ENCODE results near the gene KLHL29. TPM values are rescaled to one million over a fixed set of nuclear protein-coding genes. Genes with fewer than 3 reads are reported as not detected.

KLHL29 gene
- total RNA-seq, 2 donors from 2014 or later, result 2.9 to 4.6 TPM

DNA sequence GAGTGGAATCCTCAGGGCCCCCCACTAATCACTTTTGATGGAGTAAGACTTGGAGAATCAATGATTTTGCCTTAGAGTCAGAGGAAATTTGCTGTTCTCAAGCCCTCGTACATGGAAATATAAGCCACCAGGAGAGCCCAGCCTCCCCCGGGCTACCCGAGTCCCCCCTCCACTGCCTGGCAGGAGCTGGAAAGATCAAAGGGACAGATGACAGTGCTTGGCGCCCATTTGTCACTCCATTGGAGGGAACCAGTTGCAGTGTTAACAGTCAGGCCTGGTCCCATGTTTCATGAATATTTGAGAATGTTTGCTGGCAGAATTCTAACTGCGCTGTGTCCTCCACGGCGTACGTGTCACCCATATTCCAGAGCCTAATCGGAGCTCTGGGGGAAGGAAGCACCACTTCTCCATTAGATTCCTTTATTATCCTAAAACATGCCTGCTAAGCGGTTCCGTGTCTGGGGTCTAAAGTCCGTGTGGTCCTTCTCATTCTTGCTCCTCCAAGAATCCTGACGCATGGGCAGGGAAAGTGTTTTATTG lies 202.4 kb downstream of the KLHL29 start:
- intact Hi-C loops (cut with DNase I, micrococcal nuclease), result no loop called here
- ATAC-seq, result no peak
- no peak for DNase-seq

DNA sequence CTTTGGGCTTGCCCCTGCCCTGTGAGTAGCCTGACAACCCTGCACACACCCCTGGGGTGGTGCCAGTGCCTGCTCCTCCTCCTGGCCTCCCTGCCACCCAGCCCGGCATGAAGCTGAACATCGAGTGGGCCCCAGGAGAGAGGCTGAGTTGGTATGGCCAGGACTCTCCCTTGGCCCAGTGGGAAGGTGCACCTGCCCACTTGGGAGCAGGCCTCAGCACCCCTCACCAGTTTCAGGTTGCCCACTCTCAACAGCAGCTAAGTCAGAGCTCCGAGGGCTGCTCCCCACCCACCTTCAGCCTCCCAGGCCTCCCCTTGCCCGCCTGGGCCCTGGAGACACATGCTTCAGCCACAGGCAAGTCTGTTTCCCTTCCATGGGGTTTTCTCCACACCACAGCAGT lies 203.1 kb downstream of the KLHL29 start:
- no peak for ATAC-seq
- intact Hi-C loops (cut with DNase I, micrococcal nuclease), result no loop called here
- DNase-seq, result no peak

DNA sequence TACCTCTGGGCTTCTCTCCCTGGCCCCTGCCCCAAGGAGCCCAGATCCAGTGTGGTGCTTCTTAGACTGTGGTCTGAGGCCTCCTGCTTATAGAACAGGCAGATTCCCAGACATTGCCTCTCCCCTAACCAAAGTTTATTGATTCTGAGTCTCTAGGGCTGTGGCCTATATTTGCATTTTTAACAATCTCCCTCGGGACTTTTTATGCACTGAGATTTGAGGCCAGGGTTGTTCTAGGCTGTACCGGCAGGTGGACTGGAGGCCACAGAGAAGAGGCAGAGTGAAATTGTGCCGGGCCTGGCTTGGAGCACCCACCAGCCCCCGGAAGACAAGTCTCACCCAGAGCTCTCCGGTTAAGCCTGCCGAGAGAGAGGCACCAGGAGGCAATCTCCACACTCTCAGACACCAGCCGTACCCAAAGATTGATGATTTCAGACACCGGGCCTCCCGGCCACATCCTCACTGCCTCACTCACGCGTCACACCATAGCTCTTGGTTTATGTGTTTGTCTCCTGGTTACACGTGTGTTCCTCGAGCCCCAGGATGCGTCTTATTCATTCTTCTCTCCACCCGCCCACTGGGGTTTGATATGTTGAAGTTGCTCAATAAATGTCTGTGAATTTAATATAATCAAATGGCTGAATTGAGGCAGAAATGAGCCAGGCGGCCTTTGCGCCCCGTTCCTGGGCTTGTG lies 203.7 kb downstream of the KLHL29 start:
- intact Hi-C loops (cut with DNase I, micrococcal nuclease), result no loop called here
- ATAC-seq (no peak), DNase-seq (no peak)

DNA sequence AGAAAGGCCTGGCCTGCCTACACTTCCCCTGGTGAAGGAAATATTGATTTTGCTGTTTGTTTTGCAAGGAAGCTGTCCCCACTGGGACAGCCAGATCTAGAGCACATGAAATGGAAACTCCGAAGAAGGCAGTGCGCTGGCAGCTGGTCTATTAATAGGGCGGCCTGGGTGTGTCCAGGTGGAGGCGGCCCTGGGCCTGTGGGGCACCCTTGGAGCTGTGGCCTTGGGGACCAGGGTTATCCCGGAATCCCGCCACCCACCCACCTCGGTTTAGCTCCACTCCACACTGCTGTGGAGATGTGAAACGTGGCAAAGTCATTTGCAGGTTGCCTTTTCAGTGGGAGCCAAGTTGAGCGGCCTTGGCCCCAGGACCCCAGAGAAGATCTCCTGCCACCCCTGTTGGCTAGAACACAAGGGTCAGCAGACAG lies 204.3 kb downstream of the KLHL29 start:
- DNase-seq, result no peak
- intact Hi-C loops (cut with DNase I, micrococcal nuclease), result no loop called here
- ATAC-seq, result no peak

DNA sequence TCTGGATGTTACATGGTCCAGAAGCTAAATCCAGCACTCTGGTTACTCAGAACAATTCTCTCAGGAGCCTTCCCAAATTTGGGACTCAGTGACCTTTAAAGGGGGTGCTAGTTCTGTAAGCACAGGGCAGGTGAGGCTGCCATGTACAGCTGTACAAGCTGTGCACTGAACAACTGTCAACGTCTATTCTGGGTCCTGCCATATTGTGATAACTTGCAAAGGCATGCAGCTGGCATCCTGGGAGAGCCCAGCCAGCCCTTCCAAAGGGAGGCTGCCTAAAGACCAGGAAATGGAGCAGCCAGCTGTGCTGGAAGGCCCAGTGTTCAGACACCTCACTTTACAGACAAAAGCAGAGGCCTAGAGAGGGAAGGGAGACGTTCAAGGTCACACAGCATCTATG lies 204.8 kb downstream of the KLHL29 start:
- ATAC-seq (no peak), DNase-seq (no peak)
- intact Hi-C loops (cut with DNase I, micrococcal nuclease), result no loop called here

DNA sequence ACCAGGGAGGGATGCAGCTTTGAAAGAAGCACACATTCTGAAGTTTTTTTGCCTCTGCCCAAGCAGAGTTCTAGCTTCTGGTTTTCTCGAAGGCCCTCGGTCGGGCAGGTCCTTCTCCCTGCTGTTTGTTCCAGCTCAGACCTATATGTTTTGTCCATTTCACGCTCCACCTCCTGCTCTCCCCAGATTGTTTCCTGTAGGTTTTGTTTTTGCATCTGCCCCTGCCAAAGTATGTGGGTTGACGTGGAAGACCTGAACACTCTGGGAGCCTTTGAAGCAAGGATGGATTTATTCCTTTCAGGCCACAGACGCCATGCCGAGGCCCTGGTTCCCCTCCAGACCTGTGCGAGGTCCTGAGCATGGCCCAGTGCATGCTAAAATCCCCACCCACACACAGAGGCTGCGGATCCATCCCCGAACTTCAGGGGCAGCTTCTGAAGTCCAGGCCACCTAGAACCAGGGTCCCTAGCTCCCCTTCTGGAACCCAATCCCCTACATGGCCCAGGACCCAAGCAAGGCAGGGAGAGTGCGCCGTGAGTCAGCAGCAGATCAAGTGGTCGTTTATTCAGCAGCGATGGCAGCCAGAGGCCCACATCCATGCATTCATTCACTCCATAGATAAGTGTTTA lies 205.4 kb downstream of the KLHL29 start:
- intact Hi-C loops (cut with DNase I, micrococcal nuclease), result no loop called here
- ATAC-seq (no peak), DNase-seq (no peak)

DNA sequence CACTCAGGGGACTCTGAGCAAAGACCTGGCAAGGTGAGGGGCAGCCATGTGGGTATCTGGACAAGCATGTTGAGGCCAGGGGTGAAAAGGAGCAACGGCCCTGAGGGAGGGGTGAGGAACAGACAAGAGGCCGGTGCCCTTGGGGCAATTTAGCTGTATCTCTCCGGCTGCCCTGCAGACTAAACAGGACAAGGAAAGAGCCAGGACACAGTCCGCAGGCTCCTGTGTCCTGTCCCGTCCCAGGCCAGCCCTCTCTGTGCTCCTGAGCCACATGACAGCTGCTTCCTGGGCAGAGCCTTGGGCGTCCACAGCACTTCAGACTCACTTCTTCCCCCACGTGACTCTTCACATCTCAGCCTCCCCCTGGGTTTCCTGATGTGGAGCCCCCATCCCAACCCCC lies 206.1 kb downstream of the KLHL29 start:
- no peak for ATAC-seq

DNA sequence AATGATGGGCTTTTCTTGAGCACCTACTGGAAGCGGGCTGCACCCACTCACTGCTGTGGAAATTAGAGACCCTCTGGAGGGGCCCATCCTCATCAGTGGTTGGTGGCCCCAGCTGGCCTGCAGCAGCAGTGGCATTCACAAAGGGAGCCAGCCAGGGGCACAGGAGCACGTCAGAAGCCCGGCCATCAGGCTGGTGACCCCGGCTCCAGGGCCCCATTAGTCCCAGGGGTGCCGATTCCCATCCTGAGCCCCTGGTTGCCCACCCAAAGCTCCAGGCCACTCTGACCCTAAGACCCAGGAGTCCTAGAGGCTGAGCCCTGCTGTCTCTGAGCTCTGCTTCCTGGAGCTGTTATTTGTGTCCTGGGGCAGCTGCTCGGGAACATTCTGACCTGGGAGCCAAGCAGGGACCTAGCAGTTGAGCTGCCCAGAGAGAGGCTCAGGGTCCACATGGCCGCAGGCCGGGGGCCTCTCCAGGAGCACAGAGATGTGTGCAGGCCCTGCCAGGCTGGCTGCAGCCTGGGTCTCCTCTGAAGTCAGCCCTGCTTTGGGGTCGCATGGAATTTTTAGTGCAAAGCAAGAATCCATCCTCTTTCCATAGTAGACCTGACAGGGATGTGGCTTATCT lies 207.2 kb downstream of the KLHL29 start:
- DNase-seq, result no peak

More for the DNA sequence above, 206.1 kb downstream of the KLHL29 start:
- DNase-seq, result no peak
- intact Hi-C loops (cut with DNase I, micrococcal nuclease), result no loop called here

DNA sequence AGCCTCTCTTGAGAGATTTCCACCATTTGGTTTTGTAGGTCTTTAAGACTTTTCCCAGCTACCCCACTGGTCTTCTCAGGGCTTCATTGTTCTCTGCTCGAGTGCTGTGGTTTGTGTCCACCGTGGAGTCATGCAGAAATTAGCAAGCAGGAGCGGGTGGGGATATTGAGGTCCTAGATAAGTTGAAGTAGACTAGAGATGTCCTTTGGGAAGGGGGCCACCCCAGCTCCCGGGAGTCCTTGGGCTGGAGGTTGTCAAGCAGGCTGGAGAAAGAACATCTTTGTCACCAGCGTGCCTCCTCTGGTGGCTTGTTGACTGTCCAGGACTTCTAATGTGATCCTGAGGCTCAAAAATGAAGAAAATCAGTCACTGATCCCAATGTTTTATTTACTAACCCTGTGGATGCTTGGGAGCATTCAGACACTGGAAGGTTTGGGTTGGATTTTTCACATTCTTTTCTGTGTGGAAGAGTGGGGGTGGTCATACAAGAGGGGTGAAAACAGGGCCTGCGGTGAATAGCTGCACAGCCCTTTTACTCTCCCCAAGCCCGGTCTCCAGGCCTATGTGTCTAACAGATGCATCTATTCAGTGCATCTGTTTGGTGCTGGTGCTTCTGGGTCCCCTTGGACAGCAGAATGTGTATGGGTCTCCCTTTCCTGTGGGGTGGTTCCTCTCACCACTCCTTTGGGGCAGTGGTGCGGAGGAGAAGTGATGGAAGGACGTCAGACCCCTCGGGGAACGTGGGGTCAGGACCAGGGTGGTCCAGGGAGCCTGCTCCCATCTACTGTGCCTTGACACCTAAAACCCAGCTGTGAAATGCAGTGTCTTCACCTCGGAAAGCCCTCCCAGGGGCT lies 208.1 kb downstream of the KLHL29 start:
- intact Hi-C loops (cut with DNase I, micrococcal nuclease), result no loop called here
- DNase-seq, result no peak
- ATAC-seq, result no peak

More for the DNA sequence above, 207.2 kb downstream of the KLHL29 start:
- ATAC-seq, result no peak
- intact Hi-C loops (cut with DNase I, micrococcal nuclease), result no loop called here

DNA sequence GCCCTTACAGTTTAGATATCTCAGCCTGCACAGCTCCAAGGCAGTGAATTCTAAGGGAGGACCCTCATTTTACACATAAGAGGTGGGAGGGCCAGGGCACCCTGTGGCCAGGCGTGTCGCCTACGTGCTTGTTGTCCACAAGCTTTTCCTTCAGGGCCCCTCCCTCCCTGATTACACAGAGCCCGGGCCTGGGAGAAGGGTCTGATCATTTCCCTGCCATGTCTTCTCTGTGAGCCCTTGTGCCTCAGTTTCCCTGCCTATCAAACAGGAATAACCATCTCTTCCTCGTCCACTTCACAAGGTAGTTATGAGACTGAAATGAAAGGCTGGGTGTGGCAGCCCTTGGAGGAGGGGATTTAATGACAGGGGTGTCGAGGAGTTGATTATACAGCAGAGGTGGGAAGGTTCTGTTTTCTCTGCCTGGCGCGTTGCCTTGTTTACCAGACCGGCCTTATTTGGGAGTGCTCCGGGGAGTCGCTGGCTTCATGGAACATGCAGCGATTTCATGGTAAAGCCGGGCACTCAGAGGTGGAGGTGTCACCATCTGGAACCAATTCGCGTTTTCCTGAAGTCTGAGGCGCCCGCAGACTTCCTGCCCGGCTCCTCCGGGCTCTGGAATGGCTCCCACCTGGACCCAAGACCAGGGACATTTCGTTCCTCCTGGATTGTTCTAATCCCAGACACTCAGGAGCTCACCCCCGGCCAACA lies 208.9 kb downstream of the KLHL29 start:
- DNase-seq (peak; percentile 27 to 66), ATAC-seq (peak; percentile 78)
- intact Hi-C loops (cut with DNase I, micrococcal nuclease), result no loop called here

DNA sequence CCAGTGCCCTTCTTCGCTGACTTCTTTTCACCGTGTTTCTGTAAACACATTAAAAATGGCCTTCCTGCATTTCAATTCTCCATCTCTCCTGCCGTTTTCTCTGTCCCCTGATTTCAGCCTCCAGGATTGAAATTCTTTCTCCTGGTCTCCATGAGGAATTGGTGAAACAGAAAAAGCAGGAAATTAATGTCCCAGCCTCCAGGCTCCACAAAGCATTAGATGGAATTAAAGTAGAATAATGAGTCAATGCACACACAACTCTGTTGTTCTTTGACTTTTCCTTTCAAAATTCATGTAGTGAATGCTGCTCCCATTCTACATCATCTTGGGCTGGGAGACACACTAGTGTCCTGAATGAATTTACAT lies 209.5 kb downstream of the KLHL29 start:
- ATAC-seq, result no peak
- DNase-seq, result no peak
- intact Hi-C loops (cut with DNase I, micrococcal nuclease), result no loop called here

DNA sequence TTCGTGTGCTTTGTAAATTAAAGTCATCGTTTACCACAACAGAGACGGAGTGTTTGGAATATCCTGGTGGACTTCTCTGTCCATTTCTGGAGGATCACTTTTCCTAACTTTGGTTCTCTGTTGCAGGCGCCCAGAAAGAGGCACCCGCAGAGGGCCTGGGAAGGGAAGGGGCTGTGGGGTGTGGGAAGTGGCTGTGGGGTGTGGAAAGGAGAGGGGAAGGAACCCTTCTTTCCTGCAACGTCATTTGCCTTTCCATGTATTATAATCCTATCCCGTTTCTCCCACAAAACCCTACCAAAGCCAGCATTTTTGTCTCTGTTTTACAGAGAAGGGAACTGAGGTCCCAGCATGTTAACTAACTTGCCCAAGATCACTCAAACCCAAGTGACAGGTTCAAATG lies 210.0 kb downstream of the KLHL29 start:
- ATAC-seq (no peak), DNase-seq (no peak)
- intact Hi-C loops (cut with DNase I, micrococcal nuclease), result no loop called here

DNA sequence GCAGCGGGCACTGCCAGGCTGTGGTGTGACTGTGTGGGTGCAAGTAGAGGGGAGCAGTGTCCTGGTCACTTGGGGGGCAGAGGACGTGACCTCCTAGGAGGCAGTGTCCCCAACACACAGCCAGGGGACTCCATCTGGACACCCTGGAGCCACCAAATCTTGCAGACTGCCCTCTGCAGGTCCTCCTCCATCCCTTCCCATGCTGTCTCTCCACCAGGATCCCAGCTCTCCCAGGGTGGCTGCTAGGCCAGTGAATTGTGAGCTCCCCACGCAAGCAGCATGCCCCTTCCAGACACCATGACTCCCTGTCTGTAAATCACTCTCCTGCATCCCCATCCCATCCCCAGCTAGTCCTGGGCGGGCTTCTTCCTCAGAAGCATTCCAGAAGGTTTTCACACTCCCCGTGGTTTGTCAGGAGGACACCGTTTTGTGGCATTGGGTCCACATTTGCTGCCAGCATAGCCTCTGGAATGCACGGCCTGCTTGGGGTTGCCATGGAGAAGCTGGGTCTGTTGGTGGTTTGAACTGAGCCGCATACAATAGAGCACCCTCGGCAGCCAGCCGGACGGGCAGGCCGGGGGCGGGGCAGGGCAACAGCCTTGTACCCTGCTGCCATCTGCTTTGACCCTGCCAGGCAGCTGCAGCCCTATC lies 210.7 kb downstream of the KLHL29 start:
- ATAC-seq, result peak; percentile 48
- intact Hi-C loops (cut with DNase I, micrococcal nuclease), result no loop called here
- DNase-seq, result no peak

DNA sequence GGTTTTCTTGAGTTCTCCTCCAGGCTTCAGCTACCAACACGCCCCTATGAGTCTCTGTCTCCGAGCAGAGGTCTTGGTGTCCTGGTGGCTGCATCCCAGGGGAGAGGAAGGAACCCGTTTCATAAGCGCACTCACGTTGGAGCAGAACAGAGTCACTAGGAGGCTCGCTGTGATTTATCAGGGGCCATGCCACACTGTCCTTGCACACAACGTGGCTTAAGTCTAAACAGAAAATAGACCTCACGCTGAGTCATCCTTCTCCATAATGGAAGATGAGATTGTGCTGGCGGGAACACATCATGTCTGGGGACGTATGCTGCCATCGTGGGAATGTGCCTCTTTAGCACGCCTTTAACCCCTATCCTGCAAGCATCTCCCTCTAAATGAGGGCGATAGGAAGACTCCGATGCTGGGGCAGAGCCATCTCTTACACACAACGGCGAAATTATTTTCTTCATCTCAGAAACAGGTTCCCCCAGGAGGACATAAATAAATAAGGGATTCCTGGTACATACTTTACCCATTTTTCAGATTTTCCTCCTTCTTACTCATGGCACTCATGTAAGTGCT lies 211.4 kb downstream of the KLHL29 start:
- DNase-seq (no peak), ATAC-seq (no peak)
- intact Hi-C loops (cut with DNase I, micrococcal nuclease), result no loop called here

DNA sequence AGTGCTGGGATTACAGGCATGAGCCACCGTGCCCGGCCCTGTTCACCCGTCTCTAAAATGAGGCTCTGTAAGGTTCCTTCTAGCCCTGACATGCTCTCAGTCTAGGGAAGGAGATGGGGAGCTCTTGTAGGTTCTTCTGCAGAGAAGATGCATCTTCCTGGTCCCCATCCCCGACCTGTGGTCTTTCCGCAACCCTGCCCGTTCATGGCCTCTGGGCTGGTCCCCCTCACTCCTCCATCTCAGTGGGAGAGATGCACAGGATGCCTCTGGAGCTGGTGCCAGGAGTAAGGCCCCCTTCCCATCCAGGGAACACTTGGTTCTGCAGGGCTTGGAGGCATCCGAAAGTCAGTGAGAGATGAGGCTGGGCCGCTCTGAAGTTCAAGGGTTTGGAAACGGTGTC lies 212.7 kb downstream of the KLHL29 start:
- intact Hi-C loops (cut with DNase I, micrococcal nuclease), result no loop called here
- ATAC-seq (no peak), DNase-seq (no peak)

DNA sequence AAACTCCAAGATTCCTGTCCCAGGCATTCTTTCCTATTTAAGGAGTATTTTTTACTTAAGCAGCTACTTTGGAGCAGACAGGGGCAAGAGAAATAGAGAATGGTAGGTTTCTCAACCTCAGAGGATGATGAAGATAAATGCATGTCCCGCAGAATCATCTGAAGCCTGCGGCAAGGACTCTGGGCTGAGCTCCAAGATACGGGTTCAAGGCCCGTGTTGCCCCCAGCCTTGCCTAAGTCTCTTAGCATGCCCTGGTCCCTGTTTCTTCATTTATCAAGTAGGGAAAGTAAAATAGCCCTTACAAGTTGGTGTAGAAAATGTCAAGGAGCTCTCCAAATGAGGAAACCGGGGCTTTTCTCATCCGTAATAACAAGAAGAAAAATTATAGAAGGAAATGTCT lies 214.0 kb downstream of the KLHL29 start:
- DNase-seq, result no peak
- ATAC-seq, result no peak
- intact Hi-C loops (cut with DNase I, micrococcal nuclease), result no loop called here

DNA sequence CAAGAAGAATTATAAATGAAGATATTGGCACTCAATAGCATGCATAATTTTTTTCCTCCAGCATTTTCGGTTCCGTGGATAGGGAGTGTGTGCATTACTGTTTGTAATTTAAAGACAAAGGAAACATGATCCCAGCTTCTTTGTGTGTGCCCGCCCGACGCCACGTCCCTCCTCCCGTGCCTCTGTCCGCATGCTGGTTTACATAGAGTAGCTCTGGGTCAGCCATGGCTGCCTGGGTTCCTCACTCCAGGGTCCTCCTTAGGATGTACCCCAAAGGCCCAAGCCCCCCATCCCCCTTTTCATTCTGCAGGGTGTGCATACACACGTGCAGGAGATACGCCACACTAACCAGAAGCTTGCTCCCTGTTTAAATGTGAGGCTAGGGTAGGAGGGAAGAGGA lies 214.7 kb downstream of the KLHL29 start:
- no peak for DNase-seq

DNA sequence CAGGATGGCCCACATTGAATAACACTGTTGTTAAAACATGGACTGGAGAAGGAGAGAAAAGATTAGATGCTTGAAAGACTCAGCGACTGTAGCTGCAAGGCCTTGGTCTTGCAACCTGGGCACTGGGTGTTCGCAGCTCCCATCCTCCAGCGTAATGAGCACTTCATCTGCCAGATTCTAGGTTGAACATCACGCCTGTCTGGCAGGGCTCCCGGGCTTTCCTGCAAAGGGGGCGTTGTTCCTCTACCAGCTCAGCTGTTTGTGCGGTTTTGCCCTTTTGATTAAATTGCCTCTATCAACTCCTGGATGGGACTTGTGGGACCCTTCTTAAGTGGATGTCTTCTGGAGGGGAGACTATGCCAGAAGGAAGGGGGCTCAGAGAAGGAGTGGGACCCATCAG lies 215.4 kb downstream of the KLHL29 start:
- intact Hi-C loops (cut with DNase I, micrococcal nuclease), result no loop called here
- no peak for DNase-seq
- no peak for ATAC-seq

More for the DNA sequence above, 214.7 kb downstream of the KLHL29 start:
- ATAC-seq, result no peak
- intact Hi-C loops (cut with DNase I, micrococcal nuclease), result no loop called here

All from left colon (tissue), 2 donors.